Embryonic facial prominence (tissue), 1 donor: ENCODE measurements around the gene BLID.
A peak's percentile ranks its signal among the peaks of the same experiment; 100 is the strongest.

Experiments used
- DNase-seq: peaks from one replicate; pipeline ENCODE4 v3.0.0-alpha.2; 2016; ENCODE audit errors: extremely low spot score

BLID gene, protein sequence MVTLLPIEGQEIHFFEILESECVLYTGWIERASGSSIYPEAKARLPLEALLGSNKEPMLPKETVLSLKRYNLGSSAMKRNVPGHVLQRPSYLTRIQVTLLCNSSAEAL

DNA sequence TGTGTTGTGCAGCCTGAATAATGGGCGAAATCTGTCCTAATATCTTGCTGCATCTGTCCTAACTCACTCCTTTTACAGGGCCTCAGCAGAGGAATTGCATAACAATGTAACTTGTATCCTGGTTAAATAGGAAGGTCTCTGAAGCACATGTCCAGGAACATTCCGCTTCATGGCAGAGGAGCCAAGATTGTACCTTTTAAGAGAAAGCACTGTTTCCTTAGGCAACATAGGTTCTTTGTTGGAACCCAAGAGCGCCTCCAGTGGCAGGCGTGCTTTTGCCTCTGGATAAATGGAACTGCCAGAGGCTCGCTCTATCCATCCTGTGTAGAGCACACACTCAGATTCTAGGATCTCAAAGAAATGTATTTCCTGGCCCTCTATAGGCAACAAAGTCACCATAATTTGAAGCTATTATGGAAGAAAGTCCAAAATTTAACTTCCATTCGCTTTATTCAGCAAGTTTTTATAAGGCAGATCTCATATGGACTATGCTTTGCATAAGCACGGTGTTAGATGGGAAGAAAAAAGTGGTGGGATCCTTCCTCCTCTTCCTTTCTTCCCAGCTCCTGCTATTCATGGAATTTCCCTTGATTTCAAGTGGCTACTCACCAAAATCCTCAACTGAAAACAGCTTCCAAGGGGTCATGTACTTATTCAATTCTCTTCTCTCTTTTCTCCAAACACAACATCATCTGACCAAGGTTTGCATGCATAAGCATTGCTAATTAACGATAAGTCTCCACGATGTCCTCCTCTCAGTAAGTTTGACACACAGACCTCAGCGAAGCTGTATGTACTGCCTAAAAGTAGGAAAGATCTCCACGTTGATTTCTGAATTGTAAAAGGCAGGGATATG, at the start of gene BLID:
TSS of gene BLID (minus strand) at position 692 of the 856 bp plus-strand sequence. CDS start at position 399, 293 bp downstream.
- no peak for DNase-seq

DNA sequence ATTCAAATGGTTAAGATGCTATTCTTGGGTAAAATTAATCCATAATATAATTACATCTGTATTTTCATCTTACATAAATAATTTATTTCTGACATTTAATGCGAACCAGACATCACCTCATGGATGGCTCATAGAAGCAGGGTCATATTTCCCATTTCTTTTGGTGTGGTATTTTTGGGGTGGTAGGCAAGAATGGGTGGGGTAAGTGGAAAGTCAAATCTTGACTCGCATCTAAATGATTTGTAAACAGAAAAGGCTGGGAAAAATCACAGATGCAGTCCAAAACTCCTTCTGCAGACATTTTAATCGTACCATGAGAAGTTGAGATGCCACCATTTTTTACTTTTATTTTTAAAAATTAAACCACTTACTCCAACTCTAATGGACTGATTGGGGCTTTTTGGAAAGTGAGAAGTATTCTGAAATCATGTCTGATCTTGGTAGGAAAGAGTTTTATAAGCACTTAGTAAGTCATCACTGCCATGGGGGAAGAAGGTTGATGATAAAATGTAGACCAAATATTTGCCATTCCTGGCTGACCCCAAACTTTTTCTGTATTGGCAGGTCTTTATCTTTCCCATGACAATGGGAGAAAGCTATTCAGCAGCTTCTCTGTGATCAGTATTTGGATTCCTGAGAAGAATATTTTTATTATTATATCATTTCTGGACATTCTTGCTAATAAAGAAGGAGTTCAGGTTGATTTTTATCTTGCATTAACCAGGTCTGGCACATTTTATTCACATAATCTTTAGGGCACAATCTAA, 47.2 kb upstream of the BLID start:
- no peak for DNase-seq

DNA sequence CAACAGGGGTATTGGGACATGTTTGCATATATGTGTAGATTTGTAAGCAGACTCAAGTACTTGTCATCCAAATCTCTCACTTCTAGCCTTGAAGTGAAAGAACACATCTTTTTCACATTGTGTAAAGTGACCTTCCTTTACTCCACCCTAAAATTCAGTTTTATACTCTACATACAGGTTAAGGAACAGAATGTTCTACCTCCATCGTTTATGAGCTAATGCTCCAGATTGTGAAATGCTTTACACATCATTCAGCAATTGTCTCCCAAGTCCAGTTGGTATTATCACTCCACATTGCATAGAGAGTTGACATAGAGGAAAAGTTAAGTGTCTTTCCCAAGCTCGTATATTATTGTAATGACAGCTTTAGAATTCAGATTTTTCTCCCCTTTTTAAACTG, 46.1 kb upstream of the BLID start:
- DNase-seq, result no peak

DNA sequence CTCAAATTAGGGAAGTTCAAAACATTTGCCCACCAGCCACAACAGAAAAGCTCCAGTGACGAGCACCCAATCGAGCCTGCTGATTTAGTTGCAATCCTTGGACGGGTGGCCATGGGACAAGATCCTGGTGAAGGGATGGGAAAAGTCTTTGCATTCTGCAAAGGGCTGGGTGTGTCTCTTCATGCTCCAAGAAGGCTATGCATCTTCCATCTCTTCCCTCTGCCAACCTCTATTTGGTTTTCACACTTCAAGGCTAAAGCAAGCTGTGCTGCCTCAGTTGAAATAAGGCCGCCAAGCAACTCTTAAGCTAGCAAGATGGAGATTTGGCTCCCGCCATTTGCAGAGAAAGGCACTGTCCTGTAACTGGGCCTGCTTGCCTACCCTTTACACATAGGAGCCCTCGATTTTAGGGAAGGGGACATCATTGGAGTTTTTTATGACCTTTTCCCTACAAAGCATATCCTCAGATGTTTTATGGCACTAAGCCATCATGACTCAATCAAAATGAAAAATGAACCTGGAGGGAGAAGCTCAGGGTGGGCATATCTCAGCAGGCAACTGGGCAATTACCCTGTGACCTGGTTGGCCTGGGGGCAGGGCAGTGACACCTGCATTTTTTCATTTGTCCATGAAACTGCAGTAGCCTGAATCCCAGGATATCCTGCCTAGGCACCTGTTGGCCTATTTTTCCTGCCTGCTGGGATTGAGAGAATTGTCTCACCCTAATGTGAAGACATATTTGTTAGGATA, 45.0 kb upstream of the BLID start:
- DNase-seq, result no peak

DNA sequence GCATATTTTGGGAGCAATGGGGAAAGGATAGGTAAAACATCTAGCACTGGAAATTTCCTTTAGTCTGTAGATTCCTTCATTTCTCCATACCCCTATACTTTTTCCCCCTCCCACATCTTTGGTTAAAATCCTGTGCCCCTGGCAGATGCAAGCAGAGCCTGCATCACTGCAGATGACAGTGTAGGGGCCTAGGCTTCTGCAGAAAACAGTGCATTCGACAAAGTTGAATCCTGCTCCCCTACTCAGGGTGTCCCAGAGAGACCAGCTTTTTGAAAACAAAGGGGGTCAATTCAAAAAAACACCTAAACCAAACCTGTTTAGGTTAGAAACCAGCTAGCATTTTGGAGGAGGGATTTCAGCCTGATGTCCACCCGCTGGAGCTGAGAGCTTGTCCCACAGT, 43.8 kb upstream of the BLID start:
- DNase-seq, result no peak

DNA sequence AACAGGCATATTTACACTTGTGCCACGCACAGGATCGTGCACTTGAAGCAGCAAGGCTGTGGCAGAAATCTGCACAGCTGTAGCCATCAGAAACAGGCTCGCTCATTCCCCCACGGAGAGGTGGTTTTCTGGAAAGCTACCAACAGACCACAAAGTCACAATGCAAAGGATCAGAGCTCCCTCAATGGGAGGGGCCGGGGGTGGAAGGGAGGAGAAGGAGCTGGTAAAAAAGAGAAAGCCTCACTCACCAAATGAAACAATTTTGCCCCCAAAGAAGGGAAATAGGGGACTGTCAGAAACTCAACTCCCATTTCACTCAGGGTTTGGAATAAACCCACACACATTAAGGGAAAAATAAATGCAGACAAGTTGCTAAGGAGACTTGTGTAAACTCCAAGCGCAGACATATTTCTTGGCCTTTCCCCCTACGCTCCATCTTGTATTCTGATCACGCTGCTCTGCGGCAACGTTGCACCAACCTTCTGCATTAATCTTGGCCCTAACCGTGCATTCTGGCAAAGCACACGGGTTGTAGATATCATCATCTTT, 43.2 kb upstream of the BLID start:
- DNase-seq, result peak; percentile 88

DNA sequence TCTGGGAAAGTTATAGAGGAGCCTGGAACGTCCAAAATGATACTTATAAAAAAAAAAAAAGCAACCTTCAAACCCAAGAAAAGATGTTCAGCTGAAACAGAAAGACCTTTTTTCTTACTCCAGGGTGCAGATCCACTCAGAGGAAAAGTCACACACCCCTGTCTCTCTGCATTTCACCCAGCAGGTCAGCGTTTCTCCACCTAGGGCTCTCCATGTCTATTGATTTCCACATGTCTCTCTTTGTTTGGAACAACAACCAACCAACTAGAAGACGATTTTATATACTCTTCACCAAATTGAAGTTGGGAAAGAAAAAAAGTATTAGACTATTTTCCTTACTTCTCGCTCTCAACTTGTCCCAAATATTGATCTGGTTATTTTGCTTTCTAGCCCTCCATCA, 42.2 kb upstream of the BLID start:
- no peak for DNase-seq

DNA sequence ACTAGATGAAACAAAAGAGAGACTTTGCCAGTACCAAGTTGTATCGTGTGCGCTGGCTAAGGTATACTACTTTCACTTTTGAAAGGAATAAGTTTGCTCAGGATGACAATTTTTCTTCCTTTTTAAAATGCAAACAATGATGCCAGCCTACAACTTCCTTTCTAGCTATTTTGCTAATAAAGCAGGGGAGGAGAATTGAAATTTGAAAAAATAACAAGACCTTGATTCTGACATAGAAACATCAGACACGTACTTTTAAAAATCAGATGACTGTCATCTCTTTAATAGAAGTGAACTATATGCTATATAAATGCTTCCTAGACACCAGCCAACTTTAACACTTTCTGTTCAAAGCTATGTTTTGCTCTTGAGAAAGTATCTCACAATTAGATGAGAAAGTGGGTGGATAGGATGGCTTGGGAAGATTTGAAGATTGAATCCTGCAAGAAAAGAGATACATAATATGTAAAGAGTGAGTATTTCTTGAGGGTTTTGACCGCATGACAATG, 41.7 kb upstream of the BLID start:
- DNase-seq, result no peak

DNA sequence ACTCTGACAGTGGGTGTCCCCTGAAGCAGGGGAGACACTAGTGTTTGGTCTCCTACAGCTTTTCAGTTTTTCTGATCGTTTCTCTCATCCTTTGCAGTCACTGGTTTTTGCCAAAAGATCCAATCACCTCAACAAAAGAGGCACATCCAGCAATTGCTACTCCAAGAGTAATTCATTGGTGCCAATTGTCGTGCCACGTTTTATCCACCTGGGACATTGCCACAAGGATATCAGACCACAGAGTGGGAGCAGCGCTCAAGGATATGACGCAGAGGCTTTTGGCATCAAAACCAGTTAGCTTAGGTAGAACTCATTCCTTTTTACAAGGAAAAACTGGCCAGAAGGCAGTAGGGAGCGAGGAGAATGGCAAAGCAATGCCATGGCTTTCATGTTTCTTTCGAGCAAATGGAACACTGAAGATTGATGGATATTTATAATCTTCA, 40.9 kb upstream of the BLID start:
- DNase-seq, result no peak

DNA sequence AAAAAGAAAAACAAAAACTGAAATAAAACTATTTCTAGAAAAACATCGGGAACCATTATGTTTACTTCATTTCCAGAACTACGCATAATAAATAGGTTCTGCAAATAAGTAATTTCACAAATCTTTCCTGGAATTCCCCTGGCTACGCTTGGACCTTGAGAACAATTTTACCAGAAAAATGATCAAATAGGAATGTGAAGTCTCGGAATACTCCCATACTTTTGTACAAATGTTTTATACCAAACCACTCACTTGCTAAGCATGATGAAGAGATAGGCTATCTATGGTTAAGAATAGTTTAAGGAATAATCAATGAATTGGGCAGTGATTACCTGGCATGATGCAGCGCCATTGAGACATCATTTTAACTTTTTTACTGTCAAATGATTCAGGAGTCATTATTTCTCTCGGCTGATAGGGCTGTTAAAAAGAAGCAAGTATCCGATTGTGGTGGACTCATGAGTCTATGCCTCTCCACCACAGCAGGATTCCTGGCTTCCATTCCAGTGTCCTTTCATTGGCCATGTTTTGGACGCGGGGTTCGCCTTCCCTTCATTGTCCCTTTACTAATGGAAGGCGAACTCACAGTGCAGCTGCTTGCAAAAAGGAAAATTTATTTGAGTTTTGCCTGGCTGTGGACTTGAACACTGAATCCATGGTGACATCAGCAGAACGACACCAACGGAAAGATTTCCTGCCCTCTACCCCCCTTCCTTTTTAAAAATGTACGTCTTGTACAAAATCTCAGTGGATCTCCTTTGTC, 39.9 kb upstream of the BLID start:
- DNase-seq, result no peak

DNA sequence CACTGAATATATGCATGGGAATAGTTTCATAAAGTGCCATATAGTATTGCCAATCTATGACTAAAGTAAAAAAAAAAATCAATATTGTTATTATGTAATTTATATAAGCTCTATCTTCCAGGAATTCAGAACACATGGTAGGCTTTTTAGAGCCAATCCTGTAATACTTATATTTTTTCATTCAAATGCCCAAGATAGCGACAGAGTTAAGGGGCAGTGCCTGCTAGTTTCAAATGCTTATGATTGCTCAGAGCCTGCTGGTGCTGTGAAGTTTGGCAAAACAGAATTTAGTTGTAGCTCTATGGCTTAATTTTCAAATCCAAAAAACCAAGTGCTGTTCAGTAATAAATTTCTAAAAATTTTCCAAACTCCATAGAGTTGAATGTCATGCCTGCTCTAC, 39.0 kb upstream of the BLID start:
- no peak for DNase-seq

DNA sequence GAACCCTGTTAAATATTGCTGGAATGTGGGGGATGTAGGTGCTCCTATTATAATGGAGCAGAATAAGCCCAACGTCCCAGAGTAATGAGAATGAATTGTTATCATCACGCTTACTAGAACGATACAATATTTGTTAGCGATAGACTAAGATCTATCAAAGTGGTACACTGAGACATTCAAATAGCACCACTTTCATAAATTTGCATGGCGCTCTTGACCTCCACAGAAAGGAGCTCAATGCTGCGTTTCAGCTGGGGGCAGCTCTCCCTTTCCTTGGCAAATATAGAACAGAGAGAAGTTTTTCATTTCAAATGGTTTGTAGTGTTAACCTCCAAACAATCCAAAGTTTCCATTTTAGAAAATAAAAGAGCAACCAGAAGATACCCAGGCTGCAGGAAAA, 38.2 kb upstream of the BLID start:
- DNase-seq, result no peak

DNA sequence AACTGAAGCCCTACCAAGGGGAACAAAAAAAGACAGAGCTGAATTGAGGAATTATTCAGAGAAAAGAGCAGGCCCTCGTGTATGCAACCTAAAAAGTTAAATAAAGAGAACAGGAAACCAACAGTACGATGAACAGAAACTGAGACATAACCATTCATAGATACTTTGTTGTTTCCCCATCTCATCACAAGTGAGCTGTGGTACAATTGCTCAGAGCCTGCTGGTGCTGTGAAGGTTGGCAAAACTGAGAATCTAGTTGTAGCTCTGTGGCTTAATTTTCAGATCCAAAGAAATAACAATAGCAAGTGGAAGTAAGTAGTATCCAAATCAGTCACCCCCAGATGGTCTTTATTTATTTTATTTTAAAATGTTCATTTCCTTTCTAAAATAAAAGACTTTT, 37.7 kb upstream of the BLID start:
- no peak for DNase-seq

DNA sequence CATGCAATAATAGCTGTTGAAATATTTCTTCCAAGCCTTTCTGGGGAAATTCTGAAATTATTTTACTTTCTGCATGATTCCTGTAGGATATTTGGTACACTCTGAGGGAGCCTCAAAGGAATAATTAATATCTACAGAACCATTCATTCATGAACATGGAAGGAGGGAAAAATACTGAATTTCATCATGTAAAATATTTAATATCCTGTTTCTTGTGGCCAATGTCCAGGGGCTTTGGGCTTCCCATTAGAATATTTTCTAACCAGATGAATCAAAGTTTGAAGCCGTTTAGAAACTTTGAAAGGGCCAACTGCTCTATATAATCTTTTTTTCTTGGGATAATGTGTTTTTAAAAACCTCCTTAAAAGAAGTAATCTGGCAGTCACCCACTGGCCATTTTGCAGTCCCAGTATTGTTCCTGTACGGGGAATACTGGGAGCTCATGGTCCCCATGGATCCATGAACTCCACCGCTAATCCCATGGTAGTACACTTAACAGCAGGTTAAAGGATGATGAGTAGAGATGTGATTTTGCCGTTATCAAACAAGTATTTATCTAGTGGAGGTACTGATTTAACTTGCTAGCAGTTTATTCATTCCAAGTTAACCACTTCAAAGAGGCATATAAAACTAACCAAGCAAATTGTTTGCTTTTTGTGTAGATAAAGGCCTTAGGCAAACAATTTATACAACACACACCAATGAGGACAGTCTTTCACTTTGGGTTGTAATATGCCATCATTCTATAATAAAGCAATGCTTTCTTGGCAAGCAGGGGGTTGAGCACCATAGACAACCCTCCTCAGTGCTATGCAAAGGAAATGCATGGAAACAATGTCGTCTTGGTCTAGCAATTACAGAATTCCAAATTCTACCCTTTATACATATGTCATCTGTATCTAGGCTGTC, 34.5 kb upstream of the BLID start:
- DNase-seq, result no peak

DNA sequence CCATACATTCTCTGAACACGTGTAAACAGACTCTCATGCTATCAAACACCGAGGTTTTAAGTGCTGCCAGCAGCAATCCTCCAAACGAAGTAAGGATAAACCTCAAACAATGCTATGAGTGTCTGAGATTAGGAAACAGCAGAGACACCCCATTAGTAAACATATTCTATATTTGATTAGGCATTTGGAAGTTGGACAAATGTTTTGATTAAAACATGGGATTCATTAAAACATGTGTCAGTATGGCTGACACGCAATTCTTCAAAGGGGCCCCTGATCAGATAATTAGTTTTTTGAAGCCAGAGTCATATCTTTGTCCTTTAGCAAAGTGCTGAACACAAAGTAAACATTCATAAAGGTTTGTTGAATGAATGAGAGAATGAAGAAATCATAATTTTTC, 33.2 kb upstream of the BLID start:
- no peak for DNase-seq

DNA sequence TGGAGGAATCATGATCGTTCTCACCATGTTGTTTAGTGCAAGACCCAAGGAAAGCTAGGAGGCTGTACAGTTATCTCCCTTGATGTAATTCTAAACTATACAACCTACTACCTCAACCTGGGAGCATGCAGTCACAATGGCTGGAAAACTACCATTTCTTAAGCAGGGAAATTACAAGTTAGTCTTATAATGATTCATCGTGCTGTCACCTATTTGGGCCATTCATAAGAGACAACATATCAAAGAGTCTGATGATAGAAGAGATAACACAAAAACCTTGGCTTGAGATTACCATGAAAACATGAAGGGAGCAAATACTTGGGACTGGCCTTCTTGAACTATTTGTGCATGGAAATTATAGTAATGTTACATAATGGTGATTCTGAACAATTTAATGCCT, 30.5 kb upstream of the BLID start:
- DNase-seq, result no peak

DNA sequence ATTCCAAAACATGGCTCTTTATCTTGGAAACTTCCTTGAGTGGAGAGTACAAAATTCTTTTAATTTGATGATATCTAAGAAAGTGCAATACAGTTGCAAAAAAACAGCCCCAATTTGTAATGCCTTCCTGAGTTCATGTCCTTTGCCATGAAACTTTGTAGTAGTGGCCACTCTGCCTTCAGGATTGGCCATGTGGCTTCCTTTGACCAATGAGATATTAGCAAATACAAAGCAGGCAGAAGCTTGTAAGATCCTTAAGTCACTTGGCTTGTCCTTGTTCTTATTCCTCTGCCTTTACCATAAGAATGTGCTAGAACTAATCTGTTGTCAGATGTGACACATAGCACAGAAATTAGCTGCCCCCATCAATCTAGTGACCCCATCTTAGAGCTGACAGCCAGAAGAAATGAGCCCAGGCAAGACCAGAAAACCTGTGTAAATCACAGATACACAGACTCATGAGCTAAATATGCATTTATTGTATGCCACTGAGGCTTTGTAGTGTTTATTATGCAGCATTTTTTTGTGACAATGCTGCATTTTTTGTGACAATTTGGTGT, 29.8 kb upstream of the BLID start:
- no peak for DNase-seq

DNA sequence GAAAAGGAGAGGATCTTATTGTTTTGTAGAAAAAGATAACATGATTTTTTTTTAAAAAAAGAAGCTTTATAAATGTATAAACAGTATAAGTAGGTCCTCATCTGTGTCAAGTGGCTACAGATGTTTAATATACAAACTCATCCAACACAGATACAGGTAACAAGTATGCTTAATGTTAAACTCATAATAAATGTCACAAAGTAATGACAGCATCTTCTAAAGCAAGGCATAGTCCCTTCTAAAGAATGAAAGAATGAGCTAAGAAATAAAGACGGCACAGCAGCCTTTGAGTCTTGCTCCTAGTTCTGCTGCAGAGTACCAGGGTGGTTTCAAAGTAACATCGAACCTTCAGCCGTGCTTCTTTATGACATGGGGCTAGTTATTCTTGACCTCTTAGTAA, 28.7 kb upstream of the BLID start:
- DNase-seq, result no peak

DNA sequence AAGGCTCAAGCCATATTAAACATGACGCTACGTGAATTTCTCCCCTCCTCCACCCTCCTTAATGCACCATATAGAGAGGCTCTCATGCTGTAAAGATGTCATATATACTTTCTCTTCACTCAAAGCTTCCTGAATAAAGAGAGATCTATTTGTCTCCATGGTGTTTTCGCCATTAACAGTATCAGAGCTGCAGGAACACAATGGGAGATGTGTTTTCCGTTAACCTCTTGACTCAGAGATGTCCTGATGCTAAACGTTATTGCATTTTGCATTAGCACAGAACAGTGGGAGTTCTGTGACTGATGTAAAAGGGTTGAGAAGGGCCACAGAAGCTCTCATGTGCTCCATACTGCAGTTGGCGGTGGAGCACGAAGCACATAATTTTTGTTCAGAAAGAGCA, 25.7 kb upstream of the BLID start:
- DNase-seq, result no peak

DNA sequence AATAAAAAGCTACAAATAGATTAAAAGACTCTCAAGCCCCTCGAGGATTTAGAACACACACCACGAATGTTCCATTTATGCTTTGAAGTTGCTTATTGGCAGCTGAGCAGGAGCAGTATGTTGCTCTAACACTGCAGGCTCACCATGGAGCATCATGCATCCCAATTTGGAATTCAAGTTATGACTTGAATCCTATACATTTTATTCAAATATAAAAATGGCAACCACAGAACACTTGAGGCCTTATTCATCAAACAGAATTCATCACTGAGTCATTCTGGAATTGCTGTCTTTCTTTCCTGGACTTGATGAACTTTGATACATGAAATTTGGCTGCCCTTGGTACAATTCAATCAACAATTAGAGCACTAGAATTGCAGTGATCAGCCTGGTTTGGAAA, 24.5 kb upstream of the BLID start:
- DNase-seq, result no peak
